CD4-positive, alpha-beta T cell treated with Interferon alpha-2 for 1 hour (primary cell): ENCODE data around the gene SELENOT.
"Not testable (repeated sequence)": the region's sequence is repeated elsewhere in the genome, so short reads cannot be mapped to it uniquely, and the experiment has no call there.

ENCODE experiments used
- DNase-seq, 2 donors: peaks; one replicate each; pipeline ENCODE4 v3.0.0-alpha.2; 2020 to 2022

SELENOT gene

DNA sequence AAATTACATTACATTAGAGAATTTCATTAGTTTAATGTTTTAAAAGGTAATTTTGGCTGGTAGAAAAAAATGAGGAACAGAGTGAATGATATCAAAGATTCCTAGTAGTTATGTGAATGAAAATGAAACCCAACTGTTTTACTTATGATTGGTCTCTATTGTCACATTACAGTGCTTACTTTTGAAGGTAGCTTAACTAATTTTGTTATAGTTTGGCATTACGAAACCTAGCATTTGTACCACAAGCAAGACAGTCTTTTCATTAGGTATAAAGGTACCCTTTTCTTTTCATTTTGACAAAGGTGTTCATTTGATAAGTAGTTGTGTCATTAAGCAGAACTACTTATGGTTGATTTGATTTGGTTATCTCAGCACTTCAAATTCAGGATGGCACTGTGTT, 6.9 kb downstream of the SELENOT start:
- no peak for DNase-seq

DNA sequence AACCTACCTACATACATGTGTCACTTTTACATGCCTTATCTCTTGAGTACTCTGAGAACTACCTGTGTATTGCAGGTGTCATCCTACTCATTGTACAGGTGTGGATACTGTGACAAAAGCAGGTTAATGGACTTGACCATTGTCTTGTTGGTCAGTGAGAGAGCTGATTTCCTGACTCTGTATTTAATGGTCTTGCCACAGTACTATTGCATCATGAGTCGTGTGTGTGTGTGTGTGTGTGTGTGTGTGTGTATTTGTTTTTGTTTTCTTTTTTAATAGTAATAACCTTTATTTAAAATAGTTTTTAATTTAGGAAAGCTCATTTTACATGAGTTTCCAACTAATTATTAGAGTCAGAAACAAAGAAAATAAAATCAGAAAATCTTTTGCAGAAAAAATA, 7.7 kb downstream of the SELENOT start:
- no peak for DNase-seq

DNA sequence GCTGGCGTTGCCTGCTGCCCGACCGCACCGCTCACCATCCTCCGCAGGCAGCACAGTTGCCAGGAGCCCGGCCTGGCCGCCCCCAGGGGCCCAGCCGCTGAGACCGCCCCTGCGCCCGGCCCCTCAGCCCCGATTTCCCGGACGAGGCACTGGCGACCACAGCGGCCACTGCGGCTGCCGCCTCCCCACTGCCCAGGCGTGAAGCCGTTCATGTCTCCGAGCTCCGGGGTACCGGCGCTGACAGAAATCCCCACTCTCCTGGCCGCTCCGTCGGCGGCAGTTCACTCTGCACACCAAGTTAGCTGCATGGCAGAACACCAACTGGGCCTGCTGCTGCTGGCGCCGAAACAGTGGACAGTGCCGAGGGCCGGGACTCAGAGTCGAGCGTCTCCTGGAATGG, 8.5 kb downstream of the SELENOT start:
- no peak for DNase-seq

DNA sequence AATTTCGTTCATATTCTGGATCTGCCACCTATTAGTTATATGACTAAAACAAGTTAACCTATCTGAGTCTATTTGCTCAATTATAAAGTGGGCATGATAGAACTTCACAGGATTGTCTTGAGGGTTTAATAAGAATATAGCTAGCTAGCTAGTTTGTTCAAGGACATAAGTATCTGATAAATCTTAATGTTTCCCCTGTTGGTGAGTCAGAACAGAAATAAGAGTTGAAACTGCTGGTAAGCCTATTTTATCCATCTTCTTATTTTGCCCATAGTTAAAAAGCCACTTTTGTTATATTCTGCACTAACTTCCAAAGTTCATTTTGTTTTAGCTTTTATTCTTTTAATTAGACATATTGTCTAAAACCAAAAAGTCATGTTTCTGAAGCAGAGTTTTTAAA, 9.4 kb downstream of the SELENOT start:
- DNase-seq = no peak

DNA sequence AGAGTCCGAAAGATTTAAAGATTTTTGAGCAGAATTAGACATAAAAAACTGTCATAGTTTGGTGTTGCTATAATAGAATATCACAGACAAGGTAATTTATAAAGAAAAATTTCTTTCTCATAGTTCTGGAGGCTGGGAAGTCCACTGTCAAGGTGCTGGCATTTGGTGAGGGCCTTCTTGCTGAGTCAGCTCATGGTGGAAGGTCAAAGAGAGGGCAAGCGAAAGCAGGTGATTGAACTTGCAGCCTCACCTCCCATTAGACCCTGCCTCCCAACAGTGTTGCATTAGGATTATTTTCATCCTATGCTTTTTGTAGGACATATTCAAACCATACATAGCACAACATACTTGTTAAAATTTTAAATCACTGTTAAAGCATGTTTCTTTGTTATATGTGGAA, 9.9 kb downstream of the SELENOT start:
- DNase-seq = no peak

DNA sequence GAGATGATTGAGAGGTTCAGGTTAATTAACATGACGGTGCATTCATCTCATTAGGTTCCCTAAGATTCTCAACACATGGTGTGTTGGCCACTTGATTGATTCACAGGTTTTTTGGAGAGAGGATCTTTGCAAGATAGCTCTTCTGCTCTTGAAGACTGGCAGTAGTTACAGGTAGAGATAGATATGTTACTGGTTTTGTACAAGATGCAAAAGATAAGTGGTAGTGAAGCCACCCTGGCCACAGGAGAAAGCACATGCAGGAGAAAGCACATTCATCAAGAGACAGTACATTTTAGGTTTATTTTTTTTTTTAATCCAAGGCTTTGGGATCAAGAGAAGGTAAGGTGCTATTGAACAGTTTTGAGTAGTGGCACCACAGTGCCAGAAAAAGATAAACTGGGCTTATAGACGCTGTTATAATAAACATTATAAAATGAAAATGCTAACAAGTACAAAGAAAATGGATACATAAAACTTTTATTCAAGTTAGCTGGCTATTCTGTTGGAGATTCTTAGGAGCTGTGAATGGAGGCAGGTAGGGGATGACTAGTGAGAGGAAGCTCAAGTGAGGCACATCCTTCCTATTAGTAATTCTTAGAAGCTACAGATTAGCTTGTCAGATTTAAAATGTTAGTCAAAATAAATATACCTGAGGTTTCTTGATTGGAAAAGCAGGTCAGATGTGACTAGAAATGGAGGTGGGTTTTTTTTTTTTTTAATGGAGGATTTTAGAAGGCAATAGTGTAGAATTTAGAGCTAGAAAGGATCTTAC, 10.8 kb downstream of the SELENOT start:
- no peak for DNase-seq

DNA sequence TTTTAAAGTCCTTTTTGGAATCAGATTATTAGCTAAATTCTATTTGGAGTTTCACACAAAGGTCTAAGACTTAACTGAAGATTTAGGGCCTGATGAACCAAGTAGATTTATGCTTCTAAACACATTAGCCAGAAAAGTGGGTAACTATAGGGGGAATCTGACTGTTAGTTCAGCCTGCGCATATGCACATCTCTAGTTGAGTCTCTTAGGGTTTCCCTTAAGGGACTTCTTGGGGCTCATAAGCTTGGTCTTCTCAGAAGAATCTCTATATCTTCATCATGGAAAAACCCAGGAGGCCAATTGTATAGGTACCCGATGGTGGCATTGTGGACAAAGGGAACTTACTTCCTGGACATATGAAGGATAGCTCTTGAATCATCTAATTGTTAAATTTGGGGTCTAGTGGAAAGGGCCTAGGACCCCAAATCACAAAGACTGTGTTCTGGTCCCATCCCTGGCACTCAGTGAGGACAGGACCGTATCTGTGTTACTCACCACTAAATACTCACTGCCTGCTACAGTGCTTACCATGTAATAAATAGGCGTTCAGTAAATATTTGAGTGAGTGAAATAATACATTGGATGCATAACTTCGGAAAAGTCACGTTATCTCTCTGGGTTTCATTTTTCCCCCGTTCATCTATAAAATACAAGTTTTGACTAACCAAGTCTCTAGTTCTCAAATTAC, 17.0 kb downstream of the SELENOT start:
- DNase-seq = no peak

DNA sequence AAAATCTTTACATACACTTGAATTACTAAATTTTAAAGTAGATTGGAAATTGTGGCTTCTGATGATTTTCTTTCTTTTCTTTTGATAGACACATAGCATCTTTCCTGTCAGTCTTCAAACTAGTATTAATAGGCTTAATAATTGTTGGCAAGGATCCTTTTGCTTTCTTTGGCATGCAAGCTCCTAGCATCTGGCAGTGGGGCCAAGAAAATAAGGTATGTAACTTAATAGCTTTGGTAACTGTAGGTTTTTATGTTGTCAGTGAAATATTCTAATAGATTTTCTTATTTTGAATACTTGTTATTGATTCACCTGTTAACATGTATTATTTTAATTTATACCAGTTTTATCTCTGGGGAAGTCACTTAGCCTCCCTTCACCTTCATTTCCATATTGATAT, 19.8 kb downstream of the SELENOT start:
- DNase-seq = not testable (repeated sequence)

DNA sequence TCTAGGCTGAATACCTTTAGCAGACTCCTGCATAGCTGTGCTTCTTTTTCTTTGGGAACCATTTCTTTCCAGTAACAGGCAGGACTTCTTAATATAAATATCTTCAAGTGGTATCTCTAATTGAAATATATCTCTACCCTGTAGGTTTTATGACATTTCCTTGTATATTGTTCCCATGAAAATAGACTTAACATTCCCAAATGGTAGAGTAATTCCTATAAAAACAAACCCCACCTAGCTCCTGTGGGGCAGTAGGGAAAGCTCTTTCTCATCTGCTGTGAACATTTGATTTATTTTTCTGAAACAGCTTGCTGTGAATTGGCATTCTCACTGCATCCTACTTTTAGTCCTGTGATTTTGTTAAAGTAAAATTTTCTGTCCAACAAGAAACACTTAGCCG, 20.8 kb downstream of the SELENOT start:
- no peak for DNase-seq

DNA sequence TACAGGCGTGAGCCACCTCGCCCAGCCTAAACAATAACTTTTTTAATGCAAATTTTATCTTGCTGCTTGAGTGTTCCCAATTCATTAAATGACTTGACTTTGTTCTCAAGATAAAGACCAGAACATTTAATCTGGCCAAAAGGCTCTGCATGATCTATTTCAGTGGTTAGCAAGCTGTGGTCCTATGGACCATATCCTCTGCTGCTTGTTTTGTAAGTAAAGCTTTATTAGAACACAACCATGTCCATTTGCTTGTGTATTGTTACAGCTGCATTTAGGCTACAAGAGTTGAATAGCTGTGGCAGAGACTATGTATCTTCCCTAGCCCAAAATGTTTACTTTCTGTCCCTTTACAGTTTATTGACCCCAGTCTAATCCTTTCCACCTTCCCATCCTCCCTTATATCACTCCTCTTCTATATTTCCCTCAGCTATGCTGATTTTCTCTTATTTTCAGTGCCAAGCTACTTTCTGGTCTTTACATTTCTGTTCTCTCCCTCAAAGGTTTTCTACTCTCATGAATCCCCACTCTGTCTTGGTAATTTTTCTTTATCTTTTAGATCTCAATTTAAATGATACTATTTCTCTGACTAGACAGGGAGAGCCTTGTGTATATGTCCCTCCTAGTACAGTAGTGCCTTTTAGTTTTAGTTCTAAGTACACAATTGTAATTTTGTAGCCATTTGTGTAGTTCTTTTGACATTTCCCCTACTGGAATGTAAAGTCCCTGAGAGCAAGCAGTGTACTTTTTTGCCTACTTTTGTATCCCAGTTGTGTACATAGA, 23.2 kb downstream of the SELENOT start:
- DNase-seq = no peak

DNA sequence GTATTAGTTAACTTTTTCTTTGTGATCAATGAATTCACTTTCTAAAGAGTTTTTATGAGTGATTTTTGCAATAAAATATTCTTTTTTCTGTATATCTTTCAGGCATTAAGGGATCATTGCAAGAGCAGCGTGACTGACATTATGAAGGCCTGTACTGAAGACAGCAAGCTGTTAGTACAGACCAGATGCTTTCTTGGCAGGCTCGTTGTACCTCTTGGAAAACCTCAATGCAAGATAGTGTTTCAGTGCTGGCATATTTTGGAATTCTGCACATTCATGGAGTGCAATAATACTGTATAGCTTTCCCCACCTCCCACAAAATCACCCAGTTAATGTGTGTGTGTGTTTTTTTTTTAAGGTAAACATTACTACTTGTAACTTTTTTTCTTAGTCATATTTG, 24.4 kb downstream of the SELENOT start:
- no peak for DNase-seq

DNA sequence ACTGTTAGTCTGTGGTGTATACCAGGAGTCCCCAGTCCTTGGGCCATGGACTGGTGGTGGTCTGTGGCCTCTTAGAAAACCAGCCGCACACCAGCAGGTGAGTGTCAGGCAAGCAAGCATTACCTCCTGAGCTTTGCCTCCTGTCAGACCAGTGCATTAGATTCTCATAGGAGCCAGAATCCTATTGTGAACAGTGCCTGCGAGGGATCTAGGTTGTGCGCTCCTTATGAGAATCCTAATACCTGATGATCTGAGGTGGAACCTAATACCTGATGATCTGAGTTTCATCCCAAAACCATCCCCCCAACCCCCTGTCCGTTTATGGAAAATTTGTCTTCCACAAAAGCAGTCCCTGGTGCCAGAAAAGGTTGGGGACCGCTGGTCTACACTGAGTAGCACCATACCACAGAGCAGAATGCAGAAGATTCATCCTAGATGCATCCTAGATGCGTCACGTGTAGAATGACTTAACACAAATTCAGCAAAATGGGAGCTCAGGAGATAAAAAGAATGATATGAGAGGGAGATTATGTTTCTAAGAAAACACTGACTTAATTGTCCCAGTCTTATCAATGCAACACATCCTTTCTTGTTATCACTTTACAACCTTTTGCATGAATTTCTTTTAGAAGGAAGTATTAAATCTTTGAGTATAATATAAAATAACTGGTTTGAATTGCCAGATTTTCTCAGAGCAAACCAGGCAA, 28.5 kb downstream of the SELENOT start:
- no peak for DNase-seq

DNA sequence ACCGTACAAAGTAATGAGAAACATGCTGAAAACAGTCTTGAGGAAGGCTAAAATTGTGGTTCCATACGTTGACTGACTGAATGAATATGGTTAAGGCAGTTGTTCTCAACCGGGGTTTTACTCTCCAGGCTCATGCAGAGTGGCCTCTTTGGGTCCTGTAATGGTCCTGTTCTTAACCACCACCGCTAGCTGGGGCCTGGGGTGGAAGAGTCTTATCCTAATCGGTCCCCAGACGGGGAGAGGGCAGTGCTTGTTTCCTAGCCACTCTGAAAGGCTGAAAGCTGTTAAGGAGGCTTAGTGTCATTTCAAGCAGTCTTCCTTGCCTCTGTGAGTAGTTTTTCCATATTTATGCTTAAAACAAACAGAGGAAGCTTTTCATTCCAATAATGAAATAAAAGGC, 32.0 kb downstream of the SELENOT start:
- DNase-seq = no peak

DNA sequence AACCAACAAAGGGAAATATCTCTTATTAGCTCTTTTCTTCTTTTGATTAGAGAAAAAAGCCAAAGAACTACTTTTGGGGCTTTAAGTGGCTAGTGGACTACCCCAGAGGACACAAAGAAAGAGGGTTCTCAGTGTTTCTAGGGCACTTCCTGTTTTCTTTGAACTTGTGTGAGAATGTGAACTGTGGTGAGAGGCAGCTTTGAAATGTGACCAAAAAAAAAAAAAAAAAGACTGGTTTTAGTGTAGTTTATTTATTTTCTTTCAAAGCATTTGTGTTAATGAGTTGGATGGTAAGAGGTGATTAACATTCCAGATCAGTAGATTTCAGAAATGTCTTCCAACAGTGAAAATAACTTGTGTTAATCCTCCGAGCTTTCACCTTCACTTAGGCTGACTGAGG, 32.4 kb downstream of the SELENOT start:
- peak in 1 of 2 donors; percentile 59 for DNase-seq

DNA sequence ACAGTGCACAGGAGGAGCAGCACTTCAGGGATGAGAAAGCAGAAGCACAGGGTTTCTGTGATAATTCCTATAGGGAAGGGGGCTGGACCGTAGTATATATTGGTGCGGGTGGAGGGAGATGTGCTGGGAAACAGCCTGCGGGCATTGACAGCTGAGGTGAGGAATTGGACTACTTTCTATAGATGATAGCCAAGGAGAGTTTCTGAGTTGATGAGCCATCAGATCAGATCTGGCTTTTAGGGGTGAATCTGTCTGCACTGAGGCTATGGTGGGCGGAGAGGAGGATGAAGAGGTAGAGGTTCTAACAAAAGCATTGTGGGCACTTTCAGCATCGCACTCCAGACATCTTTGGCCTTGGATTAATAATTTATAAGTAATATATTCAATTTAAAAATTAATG, 33.1 kb downstream of the SELENOT start:
- DNase-seq = no peak

DNA sequence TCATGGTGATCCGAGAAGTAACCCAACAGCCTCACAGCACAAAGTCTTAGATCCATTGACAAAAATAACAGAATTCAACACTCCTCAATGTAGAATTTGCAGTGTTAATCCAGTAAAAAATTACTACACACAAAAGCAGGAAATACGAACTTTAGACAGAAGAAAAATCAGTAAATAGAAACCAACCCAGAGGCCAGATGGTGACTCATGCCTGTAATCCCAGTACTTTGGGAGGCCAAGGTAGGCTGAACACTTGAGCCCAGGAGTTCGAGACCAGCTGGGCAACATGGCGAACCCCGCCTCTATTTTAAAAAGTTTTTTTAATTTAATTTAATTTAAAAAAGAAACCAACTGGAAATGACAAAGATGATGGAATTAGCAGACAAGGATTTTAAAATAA, 36.1 kb downstream of the SELENOT start:
- no peak for DNase-seq

DNA sequence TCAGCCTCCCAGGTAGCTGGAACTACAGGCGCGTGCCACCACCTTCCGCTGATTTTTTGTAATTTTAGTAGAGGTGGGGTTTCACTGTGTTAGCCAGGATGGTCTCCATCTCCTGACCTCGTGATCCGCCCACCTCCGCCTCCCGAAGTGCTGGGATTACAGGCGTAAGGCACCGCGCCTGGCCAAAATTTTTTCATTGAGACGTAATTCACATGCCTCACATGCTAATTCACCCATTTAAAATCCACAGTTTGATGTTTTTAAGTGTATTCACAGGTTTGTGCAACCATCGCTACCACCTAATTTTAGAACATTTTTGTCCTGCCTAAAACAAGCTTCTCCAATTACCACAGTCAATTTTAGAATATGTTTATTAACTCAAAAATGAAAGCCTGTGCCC, 37.1 kb downstream of the SELENOT start:
- DNase-seq = no peak

DNA sequence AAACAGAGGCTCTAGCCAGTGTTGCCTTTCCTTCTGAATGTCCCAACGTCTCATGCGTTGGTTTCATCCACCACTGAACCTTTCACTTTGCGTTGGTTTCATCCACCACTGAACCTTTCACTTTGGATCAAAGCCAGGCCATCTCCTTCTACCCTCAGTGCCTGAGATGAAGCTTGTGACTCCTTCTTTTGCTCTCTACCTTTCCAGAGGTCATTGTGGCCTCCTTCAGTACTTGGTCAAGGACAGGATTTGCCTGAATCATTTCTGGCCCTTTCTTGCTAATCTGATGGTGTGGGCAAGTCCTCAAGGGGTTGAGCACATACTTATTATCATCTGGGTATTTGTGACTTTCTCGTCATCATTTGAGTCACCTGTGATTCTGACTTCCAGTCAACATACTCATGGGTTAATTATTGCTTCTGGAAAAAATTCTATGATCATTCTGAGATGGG, 50.0 kb downstream of the SELENOT start:
- DNase-seq = no peak

DNA sequence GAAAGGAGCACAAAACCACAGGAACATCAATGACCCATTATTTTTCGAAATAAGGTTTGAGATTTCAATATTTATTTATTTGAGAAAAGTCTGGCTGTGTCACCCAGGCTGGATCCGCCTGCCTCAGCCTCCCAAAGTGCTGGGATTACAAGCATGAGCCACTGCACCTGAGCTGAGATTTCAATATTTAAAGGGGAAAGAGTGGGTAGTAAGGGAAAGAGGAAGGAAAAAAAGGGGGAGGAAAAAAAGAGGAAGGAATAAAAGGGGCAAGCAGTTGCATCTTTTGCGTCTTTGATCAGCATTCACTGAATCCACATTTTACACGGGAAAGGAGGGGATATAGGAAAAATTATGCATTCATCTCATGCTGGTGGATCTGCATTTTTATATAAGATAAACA, 53.2 kb downstream of the SELENOT start:
- DNase-seq = no peak

DNA sequence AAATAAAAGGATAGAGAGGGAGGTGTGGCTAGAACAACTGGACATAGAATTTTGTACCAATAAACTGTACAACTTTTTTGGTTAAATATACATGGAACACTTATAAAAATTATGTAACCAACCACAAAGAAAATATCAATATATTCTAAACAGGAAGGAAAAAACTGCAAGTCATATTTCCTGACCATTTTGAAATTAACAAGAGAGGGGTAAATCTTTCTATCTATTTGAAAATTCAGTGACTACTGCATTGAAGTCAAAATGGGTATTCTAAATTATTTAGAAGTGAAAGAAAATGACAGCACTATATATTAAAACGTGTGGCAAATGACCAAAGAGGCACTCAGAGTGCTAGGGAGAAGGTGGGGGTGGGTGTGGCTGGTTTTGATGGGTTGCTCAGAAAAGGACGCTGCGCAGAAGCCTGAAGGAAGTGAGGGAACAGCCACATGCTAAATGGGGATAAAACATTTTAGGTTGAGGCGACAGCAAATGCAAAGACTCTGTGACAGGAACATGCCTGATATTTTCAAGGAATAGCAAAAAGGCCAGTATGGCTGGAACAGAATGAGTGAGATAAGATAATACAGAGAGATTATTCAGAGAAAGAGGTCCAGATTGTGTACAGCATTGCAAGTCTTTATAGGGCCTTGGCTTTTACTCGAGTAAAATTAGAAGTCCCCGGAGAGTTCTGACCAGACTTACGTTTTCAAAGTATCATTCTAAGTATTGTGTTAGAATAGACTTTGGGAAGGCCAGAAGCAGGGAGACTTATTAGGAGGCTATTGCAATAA, 59.5 kb downstream of the SELENOT start:
- DNase-seq = no peak

DNA sequence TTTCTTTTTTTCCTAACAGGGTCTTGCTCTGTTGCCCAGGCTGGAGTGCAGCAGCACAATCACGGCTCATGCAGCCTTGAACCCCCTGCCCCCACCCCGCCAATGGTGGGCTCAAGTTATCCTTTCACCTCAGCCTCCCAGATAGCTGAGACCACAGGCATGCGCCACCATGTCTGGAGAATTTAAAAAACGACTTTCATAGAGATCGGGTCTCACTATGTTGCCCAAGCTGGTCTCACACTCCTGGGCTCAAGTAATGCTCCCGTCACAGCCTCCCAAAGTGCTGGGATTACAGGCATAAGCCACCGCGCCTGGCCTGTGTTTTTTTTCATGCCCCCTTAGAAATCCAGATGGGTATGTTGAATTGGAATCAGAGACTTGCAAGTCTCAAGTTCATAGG, 60.3 kb downstream of the SELENOT start:
- DNase-seq = no peak

DNA sequence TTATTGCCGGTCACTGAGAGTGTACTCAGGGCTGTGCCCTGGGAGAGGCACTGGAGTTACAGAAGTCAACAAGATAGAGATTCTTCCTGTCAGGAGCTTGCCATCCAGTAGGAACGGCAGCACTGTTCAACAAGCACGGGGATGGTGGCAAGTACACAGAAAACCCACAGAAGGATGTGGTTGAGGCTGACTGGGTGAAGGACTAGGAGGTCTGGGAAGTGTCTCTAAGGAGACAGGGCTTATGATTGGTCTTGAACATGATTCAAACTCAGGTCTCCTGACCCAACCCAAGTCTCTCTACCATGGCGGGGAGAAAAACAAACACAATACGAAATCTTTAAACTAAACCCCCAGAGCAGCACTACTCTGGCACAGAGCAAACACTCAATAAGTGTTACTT, 63.0 kb downstream of the SELENOT start:
- DNase-seq = no peak
